Testis (tissue), 2 donors: ENCODE results near the gene EMC1.

ENCODE experiments used
- POLR2A ChIP-seq: fragments of 450-650 bp; IDR thresholded peaks from one replicate; pipeline ENCODE4 v1.6.1; 2017; ENCODE audit warnings: antibody characterized with exemption, mild to moderate bottlenecking, moderate library complexity
- TF ChIP-seq, protein P1 (sequence below), 3 experiments: fragments of 450-650 bp in 2 of 3; fragments of 200-600 bp in 1 of 3; sonication (generic) in 1 of 3; IDR thresholded peaks; one replicate each; pipeline ENCODE4 v1.5.1; 2016 to 2019; ENCODE audit warnings: antibody characterized with exemption in 3 of 3, mild to moderate bottlenecking in 2 of 3, moderate library complexity in 1 of 3

DNA sequence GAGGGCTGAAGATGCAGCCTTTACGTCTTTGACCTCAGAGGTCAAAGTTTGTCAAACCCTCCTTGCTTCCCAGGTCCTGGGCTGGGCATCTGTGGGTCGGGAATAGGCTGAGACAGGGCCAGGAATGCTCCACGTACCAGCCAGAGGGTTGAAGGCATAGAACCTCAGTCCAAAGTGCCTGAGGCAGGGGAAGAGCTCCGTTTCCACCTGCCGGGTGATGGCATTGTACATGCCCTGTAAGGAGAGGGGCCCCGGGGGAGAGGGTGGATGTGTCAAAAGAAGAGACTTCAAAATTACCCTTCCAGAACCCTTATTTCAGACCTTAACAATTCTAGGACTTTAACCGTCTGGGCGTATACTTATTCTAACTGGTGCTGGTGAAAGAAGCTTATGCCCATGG lies 33.6 kb upstream of the EMC1 start:
- TF ChIP-seq POLR2A = no peak
- TF ChIP-seq, protein P1, sequence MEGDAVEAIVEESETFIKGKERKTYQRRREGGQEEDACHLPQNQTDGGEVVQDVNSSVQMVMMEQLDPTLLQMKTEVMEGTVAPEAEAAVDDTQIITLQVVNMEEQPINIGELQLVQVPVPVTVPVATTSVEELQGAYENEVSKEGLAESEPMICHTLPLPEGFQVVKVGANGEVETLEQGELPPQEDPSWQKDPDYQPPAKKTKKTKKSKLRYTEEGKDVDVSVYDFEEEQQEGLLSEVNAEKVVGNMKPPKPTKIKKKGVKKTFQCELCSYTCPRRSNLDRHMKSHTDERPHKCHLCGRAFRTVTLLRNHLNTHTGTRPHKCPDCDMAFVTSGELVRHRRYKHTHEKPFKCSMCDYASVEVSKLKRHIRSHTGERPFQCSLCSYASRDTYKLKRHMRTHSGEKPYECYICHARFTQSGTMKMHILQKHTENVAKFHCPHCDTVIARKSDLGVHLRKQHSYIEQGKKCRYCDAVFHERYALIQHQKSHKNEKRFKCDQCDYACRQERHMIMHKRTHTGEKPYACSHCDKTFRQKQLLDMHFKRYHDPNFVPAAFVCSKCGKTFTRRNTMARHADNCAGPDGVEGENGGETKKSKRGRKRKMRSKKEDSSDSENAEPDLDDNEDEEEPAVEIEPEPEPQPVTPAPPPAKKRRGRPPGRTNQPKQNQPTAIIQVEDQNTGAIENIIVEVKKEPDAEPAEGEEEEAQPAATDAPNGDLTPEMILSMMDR (IDR thresholded peaks at IDR 0.05) = no peak
